H1 (cell line): ENCODE measurements around the gene C1QTNF1. TPM values are rescaled to one million over a fixed set of nuclear protein-coding genes. Genes with fewer than 3 reads are reported as not detected.

Experiments used
- CBX8 ChIP-seq: fragments of 300-800, 300-1000 bp; sonication (generic); IDR thresholded peaks from 2 replicates; pipeline ENCODE4 v1.7.1; 2016; ENCODE audit warnings: low read depth, low read length, borderline replicate concordance
- FOSL1 ChIP-seq: IDR thresholded peaks from 2 replicates; pipeline ENCODE4 v1.6.1; 2011; ENCODE audit warnings: mild to moderate bottlenecking, low read depth, low read length, moderate library complexity; ENCODE audit not compliant: insufficient read depth
- HDAC2 ChIP-seq, 2 experiments: fragments of 300-600 bp in 1 of 2; sonication (generic) in 1 of 2; IDR thresholded peaks; 2 replicates each; pipeline ENCODE4 v1.6.1; 2011 to 2012; ENCODE audit warnings: low read depth in 2 of 2, low read length in 2 of 2, mild to moderate bottlenecking in 2 of 2, moderate library complexity in 2 of 2, borderline replicate concordance in 1 of 2, inconsistent platforms in 1 of 2
- KDM4A ChIP-seq: IDR thresholded peaks from one replicate; pipeline ENCODE4 v1.7.1; 2012; ENCODE audit warnings: low read depth, mild to moderate bottlenecking, moderate library complexity, low read length, inconsistent platforms; ENCODE audit not compliant: severe bottlenecking
- polyA plus RNA-seq, 7 experiments: library from polyadenylated mRNA; depleted of rRNA in 3 of 7; stranded (reverse) in 5 of 7; unstranded in 2 of 7; fragments of >200 nt in 5 of 7; fragments of 200-250 nt in 2 of 7; gene quantifications; 1 replicate in 5 of 7; 2 replicates in 1 of 7; 4 replicates in 1 of 7; pipeline versions ENCODE4 v1.2.1 to v1.2.3, GENCODE V29; 2011 to 2013; ENCODE audit warnings: missing spikeins in 2 of 7, mixed read lengths in 2 of 7
- total RNA-seq: library from RNA; stranded (reverse); fragmentation: NEBNext Ultra II Directional; extraction: Animal tissue kit (Norgen Biotek cat#: 25700); gene quantifications from 2 replicates; pipeline ENCODE4 v1.2.1, GENCODE V29; 2021
- TF ChIP-seq, protein P1 (sequence below): IDR thresholded peaks from 2 replicates; pipeline ENCODE4 v1.6.1; 2011; ENCODE audit warnings: low read depth, mild to moderate bottlenecking, low read length; ENCODE audit not compliant: insufficient read depth

Gene C1QTNF1
- total and polyA plus RNA-seq, 2 of the 8 experiments (the other 6 are each of a cell fraction or from before 2014, with no cell fraction given) = 1.5 to 2.5 TPM

GRCh38 chr17:79080761-79081290 lies 56.9 kb downstream of the C1QTNF1 start (continued):
- TF ChIP-seq, protein P1, sequence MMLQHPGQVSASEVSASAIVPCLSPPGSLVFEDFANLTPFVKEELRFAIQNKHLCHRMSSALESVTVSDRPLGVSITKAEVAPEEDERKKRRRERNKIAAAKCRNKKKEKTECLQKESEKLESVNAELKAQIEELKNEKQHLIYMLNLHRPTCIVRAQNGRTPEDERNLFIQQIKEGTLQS = no peak
- no peak for TF ChIP-seq HDAC2 (IDR thresholded peaks at IDR 0.05; ENCODE audit: borderline replicate concordance in 1 of 2, low read depth in 2 of 2, low read length in 2 of 2)
- no peak for TF ChIP-seq CBX8
- TF ChIP-seq FOSL1 = no peak
- TF ChIP-seq KDM4A = no peak
